Neutrophil (primary cell): ENCODE measurements around the gene PROCA1.
"Not testable (repeated sequence)": the region's sequence is repeated elsewhere in the genome, so short reads cannot be mapped to it uniquely, and the experiment has no call there.

Experiments
- H3K27ac ChIP-seq: fragments of 200-600 bp; sonication (generic); 2 replicates; pipeline ENCODE4 v1.5.1; 2016; ENCODE audit warnings: mild to moderate bottlenecking, moderate library complexity
- H3K27me3 ChIP-seq: fragments of 200-600 bp; sonication (generic); 2 replicates; pipeline ENCODE4 v1.6.0; 2016; ENCODE audit warnings: mild to moderate bottlenecking
- H3K36me3 ChIP-seq: fragments of 200-600 bp; sonication (generic); 2 replicates; pipeline ENCODE4 v1.5.1; 2017
- H3K4me1 ChIP-seq, 2 experiments: fragments of 200-600 bp in 1 of 2; sonication (generic) in 1 of 2; 1 replicate in 1 of 2; 2 replicates in 1 of 2; pipeline versions ENCODE4 v1.5.1 to v1.6.1; 2013 to 2016; ENCODE audit warnings: low read depth in 1 of 2, low read length in 1 of 2, mild to moderate bottlenecking in 1 of 2, moderate library complexity in 1 of 2; ENCODE audit not compliant: control insufficient read depth in 1 of 2, insufficient read depth in 1 of 2
- H3K4me3 ChIP-seq, 2 experiments: fragments of 200-600 bp in 1 of 2; sonication (generic) in 1 of 2; 1 replicate in 1 of 2; 2 replicates in 1 of 2; pipeline ENCODE4 v1.5.1; 2013 to 2016; ENCODE audit warnings: low read depth in 1 of 2, low read length in 1 of 2, mild to moderate bottlenecking in 1 of 2, moderate library complexity in 1 of 2
- H3K9me3 ChIP-seq: fragments of 200-600 bp; sonication (generic); 2 replicates; pipeline ENCODE4 v1.5.1; 2016
- TF ChIP-seq, protein P1 (sequence below): fragments of 200-600 bp; sonication (generic); IDR thresholded peaks from 2 replicates; pipeline ENCODE4 v1.5.1; 2016; ENCODE audit warnings: antibody characterized with exemption

PROCA1 gene

DNA sequence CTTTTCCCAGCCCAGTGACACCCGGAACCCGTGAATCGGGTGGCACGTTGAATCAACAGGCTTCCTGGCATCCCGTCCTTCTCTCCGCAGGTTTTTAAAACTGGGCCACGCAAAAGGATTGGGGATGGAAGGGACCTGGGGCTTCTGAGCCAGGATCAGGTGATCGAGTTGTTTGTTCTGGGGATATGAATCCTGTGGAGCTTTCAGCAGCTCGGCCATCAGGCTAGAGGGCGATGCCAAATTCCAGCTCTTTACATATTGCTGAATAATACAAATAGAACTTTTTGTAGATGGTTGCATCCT lies 49.2 kb downstream of the PROCA1 start:
- H3K36me3 ChIP-seq, result peaks cover 34% of the 10 kb centered on the region
- H3K9me3 ChIP-seq, result no peaks in the 10 kb centered on the region
- TF ChIP-seq, protein P1, sequence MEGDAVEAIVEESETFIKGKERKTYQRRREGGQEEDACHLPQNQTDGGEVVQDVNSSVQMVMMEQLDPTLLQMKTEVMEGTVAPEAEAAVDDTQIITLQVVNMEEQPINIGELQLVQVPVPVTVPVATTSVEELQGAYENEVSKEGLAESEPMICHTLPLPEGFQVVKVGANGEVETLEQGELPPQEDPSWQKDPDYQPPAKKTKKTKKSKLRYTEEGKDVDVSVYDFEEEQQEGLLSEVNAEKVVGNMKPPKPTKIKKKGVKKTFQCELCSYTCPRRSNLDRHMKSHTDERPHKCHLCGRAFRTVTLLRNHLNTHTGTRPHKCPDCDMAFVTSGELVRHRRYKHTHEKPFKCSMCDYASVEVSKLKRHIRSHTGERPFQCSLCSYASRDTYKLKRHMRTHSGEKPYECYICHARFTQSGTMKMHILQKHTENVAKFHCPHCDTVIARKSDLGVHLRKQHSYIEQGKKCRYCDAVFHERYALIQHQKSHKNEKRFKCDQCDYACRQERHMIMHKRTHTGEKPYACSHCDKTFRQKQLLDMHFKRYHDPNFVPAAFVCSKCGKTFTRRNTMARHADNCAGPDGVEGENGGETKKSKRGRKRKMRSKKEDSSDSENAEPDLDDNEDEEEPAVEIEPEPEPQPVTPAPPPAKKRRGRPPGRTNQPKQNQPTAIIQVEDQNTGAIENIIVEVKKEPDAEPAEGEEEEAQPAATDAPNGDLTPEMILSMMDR, result no peak
- peak overlapping the region; percentile 78 to 91 for H3K4me3 ChIP-seq
- no peaks in the 10 kb centered on the region for H3K27me3 ChIP-seq
- peaks cover 25% of the 10 kb centered on the region in 2 experiments for H3K4me1 ChIP-seq
- H3K27ac ChIP-seq, result peak overlapping the region; percentile 98

DNA sequence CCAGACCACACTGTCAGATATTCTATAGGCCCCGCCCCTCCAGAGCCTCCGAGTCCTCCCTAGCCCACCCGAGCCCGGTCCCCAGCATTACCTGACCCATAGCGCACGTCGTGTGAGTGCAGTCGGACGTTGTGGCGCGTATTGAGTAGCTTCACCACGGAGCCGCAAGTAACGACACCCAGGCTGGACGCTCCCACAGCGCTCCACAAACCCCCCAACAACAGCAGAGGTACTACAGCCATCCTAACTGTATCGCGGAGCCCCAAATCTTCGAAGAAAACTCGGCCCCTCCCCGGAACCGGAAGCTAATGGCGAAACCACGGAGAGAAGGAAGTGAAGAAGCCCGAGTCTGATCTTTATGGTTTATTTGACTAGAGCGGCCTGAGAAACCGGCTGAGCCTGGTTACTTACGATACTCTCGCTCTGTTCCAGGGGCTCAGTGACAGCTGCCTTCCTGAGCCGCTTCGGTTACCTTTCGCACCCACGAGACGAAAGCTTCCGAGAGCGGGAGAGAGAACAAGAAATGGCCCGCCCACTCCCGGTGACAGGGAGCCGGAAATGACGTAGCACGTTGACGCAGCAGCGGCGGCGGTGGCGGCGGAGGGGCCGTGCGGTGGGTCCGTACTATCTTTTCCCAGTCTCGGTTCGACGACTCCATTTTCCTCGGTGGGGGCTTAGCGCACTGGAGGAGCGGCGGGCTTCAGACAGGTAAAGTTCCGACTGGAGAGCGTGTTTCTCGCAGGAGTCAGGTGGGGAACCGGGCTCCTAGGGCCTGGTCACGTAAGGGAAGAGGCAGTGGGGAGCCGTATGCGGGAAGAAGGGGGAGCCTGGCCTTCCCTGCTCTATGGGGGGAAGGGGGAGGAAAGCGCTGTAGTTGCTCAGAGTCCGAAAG lies 49.8 kb downstream of the PROCA1 start, which contains the start of the genes SDF2 and SUPT6H:
Gene SDF2, minus strand, starts transcription at position 272 of the 892 bp plus-strand sequence. Its CDS starts 30 bp downstream, at position 242.
Gene SUPT6H, plus strand, starts transcription at position 571 of the 892 bp plus-strand sequence. CDS start 11,197 bp downstream, outside the sequence.
- Histone ChIP-seq H3K27me3 (no peaks in the 10 kb centered on the region), H3K4me3 (peak within 1 kb of the TSS; percentile 78 to 91)

GRCh38 chr17:28659497-28659881 lies 52.2 kb downstream of the PROCA1 start:
- peaks cover 46% of the 10 kb centered on the region for H3K36me3 ChIP-seq
- not testable (repeated sequence) for H3K4me3 ChIP-seq, H3K27me3 ChIP-seq, H3K9me3 ChIP-seq, H3K27ac ChIP-seq
- peaks cover 25% of the 10 kb centered on the region in 2 experiments for H3K4me1 ChIP-seq

More for the DNA sequence above, 49.8 kb downstream of the PROCA1 start, which contains the start of the genes SDF2 and SUPT6H:
- TF ChIP-seq, protein P1, result no peak
- H3K9me3 ChIP-seq, result no peaks in the 10 kb centered on the region
- peaks cover 25% of the 10 kb centered on the region in 2 experiments for H3K4me1 ChIP-seq
- H3K27ac ChIP-seq, result peak within 1 kb of the TSS; percentile 98
- H3K36me3 ChIP-seq, result peaks cover 37% of the 10 kb centered on the region

DNA sequence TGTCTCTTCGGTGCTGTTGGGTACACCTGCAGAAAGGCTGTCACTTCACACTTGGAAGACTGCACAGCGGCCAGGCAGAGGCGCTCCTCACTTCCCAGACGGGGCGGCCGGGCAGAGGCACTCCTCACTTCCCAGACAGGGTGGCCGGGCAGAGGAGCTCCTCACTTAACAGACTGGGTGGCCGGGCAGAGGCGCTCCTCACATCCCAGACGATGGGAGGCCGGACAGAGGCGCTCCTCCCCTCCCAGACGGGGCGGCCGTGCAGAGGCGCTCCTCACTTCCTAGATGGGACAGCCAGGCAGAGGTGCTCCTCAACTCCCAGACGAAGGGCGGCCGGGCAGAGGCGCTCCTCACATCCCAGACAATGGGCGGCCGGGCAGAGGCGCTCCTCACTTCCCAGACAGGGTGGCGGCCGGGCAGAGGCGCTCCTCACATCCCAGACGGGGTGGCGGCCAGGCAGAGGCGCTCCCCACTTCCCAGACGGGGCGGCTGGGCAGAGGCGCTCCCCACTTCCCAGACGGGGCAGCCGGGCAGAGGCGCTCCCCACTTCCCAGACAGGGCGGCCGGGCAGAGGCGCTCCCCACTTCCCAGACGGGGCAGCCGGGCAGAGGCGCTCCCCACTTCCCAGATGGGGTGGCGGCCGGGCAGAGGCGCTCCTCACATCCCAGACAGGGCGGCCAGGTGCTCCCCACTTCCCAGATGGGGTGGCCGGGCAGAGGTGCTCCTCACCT lies 52.8 kb downstream of the PROCA1 start:
- not testable (repeated sequence) for H3K9me3 ChIP-seq, H3K27ac ChIP-seq, H3K27me3 ChIP-seq, H3K4me3 ChIP-seq
- peaks cover 25% of the 10 kb centered on the region in 2 experiments for H3K4me1 ChIP-seq
- peaks cover 51% of the 10 kb centered on the region for H3K36me3 ChIP-seq

GRCh38 chr17:28658342-28658741 lies 53.3 kb downstream of the PROCA1 start:
- Histone ChIP-seq H3K4me1 (peaks cover 23 to 24% of the 10 kb centered on the region in 2 experiments), H3K36me3 (peaks cover 57% of the 10 kb centered on the region)
- not testable (repeated sequence) for H3K27me3 ChIP-seq, H3K27ac ChIP-seq, H3K9me3 ChIP-seq, H3K4me3 ChIP-seq

- no peaks in the 10 kb centered on the region for H3K9me3 ChIP-seq
- H3K4me3 ChIP-seq, result no peak overlapping the region
- peaks cover 17 to 18% of the 10 kb centered on the region in 2 experiments for H3K4me1 ChIP-seq
- no peak overlapping the region for H3K27ac ChIP-seq
- H3K27me3 ChIP-seq, result no peaks in the 10 kb centered on the region
- H3K36me3 ChIP-seq, result peaks cover 63% of the 10 kb centered on the region
- TF ChIP-seq, protein P1, result no peak
These were observed 53.9 kb downstream of the PROCA1 start for GRCh38 chr17:28657756-28658155.
